Sigmoid colon (tissue), 4 donors: ENCODE results near the gene LHFPL6.

Experiments used
- EP300 ChIP-seq, 4 donors: sonication (generic); formaldehyde crosslinking; IDR thresholded peaks; one replicate each; pipeline ENCODE4 v1.6.1; 2017; ENCODE audit warnings: antibody characterized with exemption in 4 of 4
- POLR2A ChIP-seq, 2 donors: fragments of 450-650 bp; IDR thresholded peaks; one replicate each; pipeline ENCODE4 v1.6.1; 2016; ENCODE audit warnings: antibody characterized with exemption in 2 of 2, mild to moderate bottlenecking in 2 of 2, moderate library complexity in 2 of 2
- POLR2AphosphoS5 ChIP-seq, 4 donors: sonication (generic); formaldehyde crosslinking; IDR thresholded peaks; one replicate each; pipeline ENCODE4 v1.6.1; 2017; ENCODE audit warnings: antibody characterized with exemption in 4 of 4
- TF ChIP-seq, protein P1 (sequence below), 4 experiments: fragments of 450-650 bp in 3 of 4; fragments of 200-600 bp in 1 of 4; IDR thresholded peaks; one replicate each; pipeline ENCODE4 v1.5.1; 2016 to 2019; ENCODE audit warnings: antibody characterized with exemption in 4 of 4, mild to moderate bottlenecking in 3 of 4, moderate library complexity in 2 of 4

DNA sequence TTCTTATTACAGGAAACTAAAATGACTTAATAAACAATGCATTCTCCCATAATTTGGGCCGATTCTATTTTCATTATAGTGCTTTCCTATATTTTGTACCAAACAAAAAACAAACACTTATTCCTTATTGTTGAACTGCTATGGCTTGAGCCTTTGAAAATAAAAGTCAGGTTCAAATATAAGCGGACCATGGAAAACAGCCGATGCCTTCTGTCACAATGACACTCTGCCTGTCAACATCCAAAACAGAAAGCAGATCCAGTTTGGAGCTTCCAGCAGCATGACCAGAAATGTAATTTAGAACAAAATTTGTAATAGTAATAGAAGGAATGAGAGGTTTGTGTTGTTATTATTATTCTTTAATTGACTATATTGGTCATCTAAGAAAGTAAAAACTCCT, 194.5 kb downstream of the LHFPL6 start:
- TF ChIP-seq, protein P1, sequence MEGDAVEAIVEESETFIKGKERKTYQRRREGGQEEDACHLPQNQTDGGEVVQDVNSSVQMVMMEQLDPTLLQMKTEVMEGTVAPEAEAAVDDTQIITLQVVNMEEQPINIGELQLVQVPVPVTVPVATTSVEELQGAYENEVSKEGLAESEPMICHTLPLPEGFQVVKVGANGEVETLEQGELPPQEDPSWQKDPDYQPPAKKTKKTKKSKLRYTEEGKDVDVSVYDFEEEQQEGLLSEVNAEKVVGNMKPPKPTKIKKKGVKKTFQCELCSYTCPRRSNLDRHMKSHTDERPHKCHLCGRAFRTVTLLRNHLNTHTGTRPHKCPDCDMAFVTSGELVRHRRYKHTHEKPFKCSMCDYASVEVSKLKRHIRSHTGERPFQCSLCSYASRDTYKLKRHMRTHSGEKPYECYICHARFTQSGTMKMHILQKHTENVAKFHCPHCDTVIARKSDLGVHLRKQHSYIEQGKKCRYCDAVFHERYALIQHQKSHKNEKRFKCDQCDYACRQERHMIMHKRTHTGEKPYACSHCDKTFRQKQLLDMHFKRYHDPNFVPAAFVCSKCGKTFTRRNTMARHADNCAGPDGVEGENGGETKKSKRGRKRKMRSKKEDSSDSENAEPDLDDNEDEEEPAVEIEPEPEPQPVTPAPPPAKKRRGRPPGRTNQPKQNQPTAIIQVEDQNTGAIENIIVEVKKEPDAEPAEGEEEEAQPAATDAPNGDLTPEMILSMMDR (IDR thresholded peaks at IDR 0.05), result no peak
- TF ChIP-seq POLR2AphosphoS5 (IDR thresholded peaks at IDR 0.05) (no peak), POLR2A (IDR thresholded peaks at IDR 0.05) (no peak), EP300 (IDR thresholded peaks at IDR 0.05) (no peak)
